CD14-positive monocyte (primary cell): Measurements from ENCODE around the gene ZNG1F. TPM values are rescaled to one million over a fixed set of nuclear protein-coding genes. Genes with fewer than 3 reads are reported as not detected.
"Not testable (repeated sequence)": the region's sequence is repeated elsewhere in the genome, so short reads cannot be mapped to it uniquely, and the experiment has no call there.

Experiments
- DNase-seq, 3 donors: peaks; one replicate each; pipeline ENCODE4 v3.0.0-alpha.2; 2011 to 2022
- H2AFZ ChIP-seq: 2 replicates; pipeline ENCODE4 v1.6.0; 2012; ENCODE audit warnings: mild to moderate bottlenecking, low read depth, low read length, inconsistent platforms; ENCODE audit not compliant: insufficient read depth, poor library complexity, severe bottlenecking
- H3K27ac ChIP-seq, 2 donors: 1 replicate in 1 of 2; 2 replicates in 1 of 2; pipeline ENCODE4 v1.5.1; 2012 to 2013; ENCODE audit warnings: low read length in 2 of 2, control low read depth in 1 of 2, inconsistent platforms in 1 of 2, low read depth in 1 of 2, mild to moderate bottlenecking in 1 of 2
- H3K27me3 ChIP-seq, 2 donors: one replicate each; pipeline versions ENCODE4 v1.6.0 to v1.6.1; 2011 to 2013; ENCODE audit warnings: low read length in 2 of 2; ENCODE audit not compliant: control insufficient read depth in 2 of 2, insufficient read depth in 2 of 2
- H3K36me3 ChIP-seq, 2 donors: replicated peaks in 1 of 2; 1 replicate in 1 of 2; 2 replicates in 1 of 2; pipeline versions ENCODE4 v1.5.1 to v1.6.1; 2012 to 2013; ENCODE audit warnings: low read length in 2 of 2, control low read depth in 1 of 2, inconsistent platforms in 1 of 2, mild to moderate bottlenecking in 1 of 2; ENCODE audit not compliant: insufficient read depth in 2 of 2, control insufficient read depth in 1 of 2
- H3K4me1 ChIP-seq, 2 donors: 1 replicate in 1 of 2; 2 replicates in 1 of 2; pipeline versions ENCODE4 v1.5.1 to v1.6.1; 2012 to 2013; ENCODE audit warnings: low read length in 2 of 2, control low read depth in 1 of 2, inconsistent platforms in 1 of 2, mild to moderate bottlenecking in 1 of 2, moderate library complexity in 1 of 2; ENCODE audit not compliant: insufficient read depth in 2 of 2, control insufficient read depth in 1 of 2
- H3K4me2 ChIP-seq: replicated peaks from 2 replicates; pipeline ENCODE3; 2012; ENCODE audit warnings: low read length, moderate library complexity, mild to moderate bottlenecking; ENCODE audit not compliant: poor library complexity, severe bottlenecking; ENCODE audit errors: extremely low read depth
- H3K4me3 ChIP-seq, 3 experiments: fragments of 200-600 bp in 1 of 3; sonication (generic) in 1 of 3; replicated peaks in 1 of 3; 1 replicate in 2 of 3; 2 replicates in 1 of 3; pipeline ENCODE4 v1.5.1; 2011 to 2013; ENCODE audit warnings: low read length in 3 of 3, mild to moderate bottlenecking in 3 of 3, control low read depth in 2 of 3, low read depth in 2 of 3, inconsistent platforms in 1 of 3, moderate library complexity in 1 of 3
- H3K79me2 ChIP-seq: 2 replicates; pipeline ENCODE4 v1.6.0; 2012; ENCODE audit warnings: mild to moderate bottlenecking, control low read depth, inconsistent platforms, low read length, moderate library complexity; ENCODE audit not compliant: insufficient read depth
- H3K9ac ChIP-seq: 2 replicates; pipeline ENCODE4 v1.6.0; 2017; ENCODE audit warnings: low read length, mild to moderate bottlenecking; ENCODE audit not compliant: insufficient read depth, poor library complexity, severe bottlenecking
- H3K9me3 ChIP-seq, 2 donors: replicated peaks in 1 of 2; 1 replicate in 1 of 2; 2 replicates in 1 of 2; pipeline versions ENCODE4 v1.5.1 to v1.6.1; 2012 to 2013; ENCODE audit warnings: low read length in 2 of 2, control low read depth in 1 of 2; ENCODE audit not compliant: control insufficient read depth in 1 of 2, insufficient read depth in 1 of 2
- H4K20me1 ChIP-seq: 2 replicates; pipeline ENCODE4 v1.6.0; 2012; ENCODE audit warnings: mild to moderate bottlenecking, low read length, control low read depth, moderate library complexity; ENCODE audit not compliant: insufficient read depth
- H3K27ac Mint-ChIP-seq, 7 donors: one replicate each; pipeline ENCODE4 v1.8.0; 2020; ENCODE audit warnings: mild to moderate bottlenecking in 7 of 7, mixed read lengths in 7 of 7, moderate library complexity in 6 of 7, inconsistent platforms in 2 of 7
- H3K27me3 Mint-ChIP-seq, 3 donors: one replicate each; pipeline ENCODE4 v1.8.0; 2021 to 2022; ENCODE audit warnings: low read depth in 3 of 3, mild to moderate bottlenecking in 3 of 3, mixed read lengths in 3 of 3, moderate library complexity in 3 of 3, inconsistent platforms in 1 of 3
- H3K36me3 Mint-ChIP-seq, 2 donors: one replicate each; pipeline ENCODE4 v1.8.0; 2020; ENCODE audit warnings: mixed read lengths in 2 of 2, inconsistent platforms in 1 of 2, mild to moderate bottlenecking in 1 of 2
- H3K4me1 Mint-ChIP-seq: one replicate; pipeline ENCODE4 v1.8.0; 2020; ENCODE audit warnings: mild to moderate bottlenecking, mixed read lengths
- H3K4me3 Mint-ChIP-seq, 2 donors: one replicate each; pipeline ENCODE4 v1.8.0; 2020; ENCODE audit warnings: mild to moderate bottlenecking in 2 of 2, mixed read lengths in 2 of 2, moderate library complexity in 1 of 2
- H3K9me3 Mint-ChIP-seq, 7 donors: one replicate each; pipeline ENCODE4 v1.8.0; 2020 to 2022; ENCODE audit warnings: mixed read lengths in 7 of 7, mild to moderate bottlenecking in 6 of 7, moderate library complexity in 6 of 7, inconsistent platforms in 2 of 7
- WGBS: methylation state at CpG from one replicate; pipeline ENCODE4 v1.1.5; 2013; ENCODE audit warnings: missing lambda C conversion rate; ENCODE audit not compliant: insufficient coverage; 5-methylcytosine and 5-hydroxymethylcytosine counted together
- intact Hi-C, 2 donors: fragments of 100-400 bp; cut with micrococcal nuclease; formaldehyde crosslinking; loops; one replicate each; pipeline versions ENCODE4 v1.15.0 to v1.15.1; 2023
- polyA plus RNA-seq, 3 donors: library from polyadenylated mRNA; depleted of rRNA in 1 of 3; unstranded in 2 of 3; stranded (reverse) in 1 of 3; fragments of 300-500 nt in 2 of 3; fragments of >200 nt in 1 of 3; fragmentation: Illumina TruSeq in 2 of 3; gene quantifications; 1 replicate in 2 of 3; 2 replicates in 1 of 3; pipeline ENCODE4 v1.2.3, GENCODE V29; 2012 to 2021

The ZNG1F gene
- polyA plus RNA-seq, 3 donors: 4.7 to 32.1 (median 5.6) TPM

- H3K9me3 Mint-ChIP-seq, H2AFZ ChIP-seq, H3K27me3 Mint-ChIP-seq, H3K79me2 ChIP-seq, H3K4me1 Mint-ChIP-seq, H4K20me1 ChIP-seq, H3K9ac ChIP-seq, H3K27ac Mint-ChIP-seq, DNase-seq, H3K27ac ChIP-seq, H3K4me3 ChIP-seq, H3K36me3 Mint-ChIP-seq, H3K4me1 ChIP-seq, H3K4me3 Mint-ChIP-seq, H3K27me3 ChIP-seq, H3K36me3 ChIP-seq, H3K4me2 ChIP-seq, intact Hi-C loops, H3K9me3 ChIP-seq: not testable (repeated sequence)
- WGBS: no CpG with 5 or more reads among the region's 7 CpGs
These were observed 88.6 kb downstream of the ZNG1F start for GRCh38 chr9:41100508-41100907.

GRCh38 chr9:41098759-41099158 lies 90.4 kb downstream of the ZNG1F start:
- H3K27ac ChIP-seq, H3K36me3 Mint-ChIP-seq, DNase-seq, H3K4me1 Mint-ChIP-seq, H3K4me3 Mint-ChIP-seq, H3K27ac Mint-ChIP-seq, H3K9ac ChIP-seq, H4K20me1 ChIP-seq, H3K27me3 ChIP-seq, intact Hi-C loops, H3K9me3 Mint-ChIP-seq, H3K27me3 Mint-ChIP-seq, H3K79me2 ChIP-seq, H3K9me3 ChIP-seq, H3K4me2 ChIP-seq, H3K36me3 ChIP-seq, H3K4me3 ChIP-seq, H2AFZ ChIP-seq, H3K4me1 ChIP-seq: not testable (repeated sequence)
- no CpG with 5 or more reads among the region's 4 CpGs for whole genome bisulfite sequencing

DNA sequence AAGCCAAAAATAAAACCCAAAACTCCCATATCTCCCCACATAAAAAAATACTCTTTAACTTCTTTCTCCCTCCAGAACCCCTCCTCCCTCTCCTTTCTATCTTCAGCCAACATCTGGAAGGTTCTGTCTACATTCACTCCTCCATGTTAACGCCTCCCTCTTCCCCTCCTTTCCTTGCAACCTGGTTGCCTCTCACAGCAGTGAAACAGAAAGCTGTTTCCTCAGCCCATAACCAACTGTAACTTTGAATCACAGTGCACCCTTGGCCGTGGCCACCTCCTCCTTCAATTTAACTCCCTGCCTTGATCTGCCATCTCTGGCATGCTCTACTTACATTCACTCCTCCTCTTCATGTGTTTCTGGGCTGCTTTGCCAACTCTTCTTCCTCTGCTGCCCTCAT lies 94.1 kb downstream of the ZNG1F start:
- not testable (repeated sequence) for H4K20me1 ChIP-seq

DNA sequence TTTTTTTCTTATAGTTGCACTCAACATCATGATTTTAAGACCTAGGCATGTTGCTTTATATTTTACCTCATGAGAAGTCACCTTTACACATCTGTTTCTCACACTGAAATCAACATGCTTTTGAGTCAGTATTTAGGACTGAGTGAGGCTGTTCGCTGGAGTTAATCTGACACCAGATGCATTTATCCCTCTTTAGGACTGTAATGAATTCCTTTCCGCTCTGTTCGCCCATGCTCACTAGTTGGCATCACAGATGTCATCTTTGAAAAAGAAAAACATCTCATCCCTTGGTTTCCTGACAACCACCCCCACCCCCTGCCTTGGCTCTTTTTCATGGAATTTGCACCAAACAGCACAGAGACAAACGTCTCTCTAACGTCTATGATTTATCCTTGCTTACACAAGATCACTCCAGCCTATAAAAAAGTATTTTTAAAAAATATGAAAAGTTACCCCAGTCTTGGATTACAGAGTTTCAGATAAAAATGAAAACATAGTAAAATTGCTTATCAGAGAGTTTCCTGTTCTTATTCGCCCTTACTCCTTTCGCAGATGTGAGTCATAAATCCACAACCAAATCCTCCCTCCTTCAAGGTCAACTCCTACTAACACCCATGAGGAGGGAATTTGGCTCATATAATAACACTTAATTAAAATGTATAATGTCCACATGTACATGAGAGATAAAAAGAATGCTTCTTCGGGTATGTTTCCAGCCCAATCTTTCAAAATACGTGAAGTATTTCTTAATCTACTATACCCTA lies 94.9 kb downstream of the ZNG1F start:
- H3K79me2 ChIP-seq, H3K36me3 Mint-ChIP-seq, H3K27me3 ChIP-seq, H2AFZ ChIP-seq, H3K9me3 Mint-ChIP-seq, H3K27ac Mint-ChIP-seq, H3K9me3 ChIP-seq, H3K4me1 Mint-ChIP-seq, H3K4me3 Mint-ChIP-seq, H3K9ac ChIP-seq, H4K20me1 ChIP-seq, H3K27ac ChIP-seq, H3K4me3 ChIP-seq, H3K4me2 ChIP-seq, DNase-seq, intact Hi-C loops, H3K27me3 Mint-ChIP-seq, H3K4me1 ChIP-seq, H3K36me3 ChIP-seq: not testable (repeated sequence)
- WGBS: no CpG with 5 or more reads among the region's 9 CpGs

More for the DNA sequence above, 94.1 kb downstream of the ZNG1F start:
- H3K4me3 Mint-ChIP-seq, H3K36me3 ChIP-seq, H3K27me3 ChIP-seq, H3K4me1 Mint-ChIP-seq, H3K27ac Mint-ChIP-seq, intact Hi-C loops, H3K36me3 Mint-ChIP-seq, H3K27ac ChIP-seq, H3K9ac ChIP-seq, H3K4me1 ChIP-seq, H3K4me2 ChIP-seq, DNase-seq, H3K9me3 Mint-ChIP-seq, H3K27me3 Mint-ChIP-seq, H2AFZ ChIP-seq, H3K79me2 ChIP-seq, H3K9me3 ChIP-seq, H3K4me3 ChIP-seq: not testable (repeated sequence)
- WGBS: no CpG with 5 or more reads among the region's 2 CpGs
